ENCODE data around the gene GRID1.

DNA sequence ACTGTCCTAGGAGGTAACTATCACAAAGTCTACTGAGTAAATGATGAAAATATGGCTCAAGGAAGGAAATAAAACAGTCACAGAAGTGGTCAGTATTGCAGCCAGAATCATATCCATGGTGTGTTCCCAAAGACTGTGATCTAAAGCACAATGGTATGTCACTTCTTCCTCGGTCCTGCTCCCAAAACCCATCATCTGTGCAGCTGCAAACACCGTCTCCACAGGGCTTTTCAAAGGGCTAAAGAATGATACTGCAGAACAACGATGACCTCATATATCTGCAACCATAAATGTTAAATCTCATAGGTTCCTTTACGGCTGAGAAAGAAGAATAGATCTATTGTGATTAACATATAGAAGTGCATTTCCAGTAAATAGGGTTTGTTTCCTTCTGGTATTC is 465.0 kb downstream of the GRID1 start:
- TF ChIP-seq, protein P1, sequence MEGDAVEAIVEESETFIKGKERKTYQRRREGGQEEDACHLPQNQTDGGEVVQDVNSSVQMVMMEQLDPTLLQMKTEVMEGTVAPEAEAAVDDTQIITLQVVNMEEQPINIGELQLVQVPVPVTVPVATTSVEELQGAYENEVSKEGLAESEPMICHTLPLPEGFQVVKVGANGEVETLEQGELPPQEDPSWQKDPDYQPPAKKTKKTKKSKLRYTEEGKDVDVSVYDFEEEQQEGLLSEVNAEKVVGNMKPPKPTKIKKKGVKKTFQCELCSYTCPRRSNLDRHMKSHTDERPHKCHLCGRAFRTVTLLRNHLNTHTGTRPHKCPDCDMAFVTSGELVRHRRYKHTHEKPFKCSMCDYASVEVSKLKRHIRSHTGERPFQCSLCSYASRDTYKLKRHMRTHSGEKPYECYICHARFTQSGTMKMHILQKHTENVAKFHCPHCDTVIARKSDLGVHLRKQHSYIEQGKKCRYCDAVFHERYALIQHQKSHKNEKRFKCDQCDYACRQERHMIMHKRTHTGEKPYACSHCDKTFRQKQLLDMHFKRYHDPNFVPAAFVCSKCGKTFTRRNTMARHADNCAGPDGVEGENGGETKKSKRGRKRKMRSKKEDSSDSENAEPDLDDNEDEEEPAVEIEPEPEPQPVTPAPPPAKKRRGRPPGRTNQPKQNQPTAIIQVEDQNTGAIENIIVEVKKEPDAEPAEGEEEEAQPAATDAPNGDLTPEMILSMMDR (IDR thresholded peaks at IDR 0.05): no peak
- no peak for TF ChIP-seq POLR2A (IDR thresholded peaks at IDR 0.05)
